ENCODE data around the gene OXT.
"Not testable (repeated sequence)": the region's sequence is repeated elsewhere in the genome, so short reads cannot be mapped to it uniquely, and the experiment has no call there.

OXT gene

DNA sequence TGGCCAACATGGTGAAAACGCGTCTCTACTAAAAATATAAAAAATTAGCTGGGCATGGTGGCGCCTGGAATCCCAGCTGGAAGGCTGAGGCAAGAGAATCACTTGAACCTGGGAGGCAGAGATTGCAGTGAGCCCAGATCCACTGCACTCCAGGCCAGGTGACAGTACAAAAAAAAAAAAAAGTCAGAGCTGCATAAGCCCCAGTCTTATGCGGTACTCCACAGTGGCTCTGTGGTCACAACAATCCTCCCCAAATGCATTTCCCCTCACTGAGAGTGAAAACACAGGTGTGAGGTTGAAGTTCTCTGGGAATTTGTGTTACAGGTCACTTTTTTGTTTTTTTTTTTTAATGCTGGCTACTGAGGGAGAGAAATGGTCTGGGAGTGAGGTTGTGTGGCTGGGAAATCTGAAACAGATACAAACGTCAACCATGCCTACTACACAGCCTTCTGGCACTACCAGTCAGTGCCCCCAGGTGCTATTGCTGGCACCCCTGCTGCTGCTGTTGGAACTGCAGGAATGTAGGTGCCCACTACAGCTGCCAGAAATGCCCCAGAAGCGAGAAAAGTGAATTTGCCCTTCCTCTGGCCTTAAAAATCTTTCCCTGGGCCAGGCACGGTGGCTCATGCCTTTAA lies 19.9 kb upstream of the OXT start:
- DNase-seq = no peak

DNA sequence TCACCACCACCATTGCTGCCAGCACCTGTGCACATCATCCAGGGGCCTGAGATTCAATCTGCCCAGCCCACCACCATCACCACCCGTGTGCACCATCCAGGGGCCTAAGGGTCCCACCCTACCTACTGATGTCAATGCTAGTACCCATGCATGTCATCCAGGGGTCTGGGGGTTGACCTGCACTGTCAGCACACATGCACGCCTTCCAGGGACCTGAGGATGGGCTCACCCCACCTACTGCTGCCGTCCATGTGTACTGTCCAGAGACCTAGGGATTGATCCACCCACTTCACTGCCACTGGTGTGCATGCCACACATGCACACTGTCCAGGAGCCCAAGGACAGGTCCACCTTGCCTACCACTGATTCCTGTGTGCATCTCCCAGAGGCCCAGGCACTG lies 11.9 kb upstream of the OXT start:
- no peak for DNase-seq

DNA sequence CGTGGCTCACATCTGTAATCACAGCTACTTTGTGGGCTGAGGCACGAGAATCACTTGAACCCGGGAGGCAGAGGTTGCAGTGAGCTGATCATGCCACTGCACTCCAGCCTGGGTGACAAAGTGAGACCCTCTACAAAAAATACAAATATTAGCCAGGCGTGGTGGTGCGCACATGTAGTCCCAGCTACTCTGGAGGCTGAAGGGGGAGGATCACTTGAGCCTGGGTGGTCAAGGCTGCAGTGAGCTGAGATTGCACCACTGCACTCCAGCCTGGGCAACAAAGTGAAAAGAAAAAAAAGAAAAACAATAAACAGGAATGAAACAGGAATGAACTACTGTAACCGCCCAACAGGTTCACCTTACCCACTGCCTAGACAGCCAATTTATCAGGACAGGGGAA lies 7.3 kb upstream of the OXT start:
- DNase-seq = not testable (repeated sequence)

DNA sequence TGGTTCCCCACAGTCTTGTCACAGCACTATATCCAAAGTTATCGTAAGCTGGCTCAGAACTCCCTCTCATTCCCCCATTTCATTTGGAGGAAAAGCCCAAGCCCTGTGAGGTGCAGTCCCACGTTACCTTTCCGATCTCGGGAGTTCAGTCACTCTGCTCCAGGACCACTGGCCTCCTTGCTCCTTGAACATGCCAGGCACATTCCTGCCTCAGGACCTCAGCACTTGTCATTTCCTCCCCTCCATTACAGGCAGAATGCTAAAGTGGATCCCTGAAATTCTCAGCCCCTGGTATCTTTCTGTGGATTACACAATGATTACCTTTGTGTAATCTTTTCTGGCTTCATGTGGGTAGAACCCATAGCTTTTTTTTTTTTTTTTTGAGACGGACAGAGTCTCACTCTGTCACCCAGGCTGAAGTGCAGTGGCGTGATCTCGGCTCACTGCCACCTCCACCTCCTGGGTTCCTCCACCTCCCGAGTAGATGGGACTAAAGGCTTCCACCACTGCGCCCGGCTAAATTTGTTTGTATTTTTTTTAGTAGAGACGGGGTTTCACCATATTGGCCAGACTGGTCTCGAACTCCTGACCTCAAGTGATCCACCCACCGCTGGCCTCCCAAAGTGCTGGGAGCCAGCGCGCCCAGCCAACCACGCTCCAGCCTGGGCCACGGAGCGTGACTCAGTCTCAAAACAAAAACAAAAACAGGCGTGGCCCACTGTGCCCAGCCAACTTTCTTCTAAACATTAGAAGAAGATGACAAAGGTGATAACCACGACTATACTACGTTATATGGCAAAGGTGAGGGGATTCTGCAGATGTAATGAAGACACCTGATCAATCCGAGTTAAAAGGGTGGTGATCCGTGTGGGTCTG lies 4.0 kb upstream of the OXT start:
- no peak for DNase-seq

DNA sequence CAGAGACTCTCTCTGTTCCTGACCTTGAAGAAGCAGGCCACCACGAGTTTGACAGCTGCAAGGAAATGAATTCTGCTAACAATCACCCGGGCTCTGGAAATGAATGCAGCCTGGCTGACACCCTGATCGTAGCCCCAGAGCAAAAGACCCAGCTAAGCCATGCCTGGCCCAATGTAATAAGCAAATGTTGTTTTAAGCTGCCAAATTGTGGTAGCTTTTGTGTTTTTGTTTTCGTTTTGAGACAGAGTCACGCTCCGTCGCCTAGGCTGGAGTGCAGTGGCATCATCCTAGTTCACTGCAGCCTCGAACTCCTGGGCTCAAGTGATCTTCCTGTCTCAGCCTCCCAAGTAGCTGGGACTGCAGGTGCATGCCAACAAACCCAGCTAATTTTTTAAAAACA lies 3.3 kb upstream of the OXT start:
- no peak for DNase-seq

DNA sequence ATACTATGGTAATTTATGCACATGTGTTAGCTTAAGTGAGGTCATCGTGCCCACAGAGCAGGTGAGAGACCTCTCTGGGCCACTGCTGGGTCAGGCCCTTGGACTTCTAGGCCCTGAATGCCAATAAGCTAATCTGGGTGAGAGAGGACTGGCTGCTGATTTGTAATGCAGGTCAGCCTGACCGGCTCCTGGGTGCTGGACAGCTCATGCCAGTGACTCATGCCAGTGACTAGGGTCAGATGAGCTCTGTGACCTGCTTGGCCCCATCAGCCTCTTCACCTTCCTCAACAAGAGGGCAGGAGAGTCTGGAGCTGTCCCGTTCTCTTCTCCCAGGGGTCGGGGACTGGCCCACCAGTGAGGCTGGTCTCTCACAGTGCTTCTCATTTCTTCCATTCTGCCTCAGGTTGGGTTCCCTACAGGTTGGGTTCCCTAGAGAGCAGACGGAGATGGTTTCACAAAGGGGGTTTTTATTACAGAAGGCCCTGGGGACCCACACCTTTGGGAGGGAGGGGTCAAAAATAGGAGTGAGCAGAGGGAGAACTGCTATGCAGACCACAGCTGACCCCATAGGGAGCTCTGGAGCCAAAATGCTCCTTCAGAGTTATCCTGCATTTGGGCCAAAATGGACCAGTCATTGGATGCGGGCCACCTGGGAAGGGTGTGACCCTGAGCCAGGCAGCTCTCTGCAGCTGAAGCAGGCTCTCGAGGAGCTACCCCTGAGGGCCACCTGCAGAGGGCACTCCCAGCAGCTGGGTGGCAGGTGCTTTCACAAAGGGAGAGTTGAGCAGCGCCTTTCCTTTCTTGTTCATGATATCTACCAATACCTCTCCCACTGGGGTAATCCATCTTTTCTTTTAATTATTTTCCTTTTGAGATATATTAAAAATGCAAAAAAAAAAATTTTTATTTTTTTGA lies 2.2 kb upstream of the OXT start:
- no peak for DNase-seq

DNA sequence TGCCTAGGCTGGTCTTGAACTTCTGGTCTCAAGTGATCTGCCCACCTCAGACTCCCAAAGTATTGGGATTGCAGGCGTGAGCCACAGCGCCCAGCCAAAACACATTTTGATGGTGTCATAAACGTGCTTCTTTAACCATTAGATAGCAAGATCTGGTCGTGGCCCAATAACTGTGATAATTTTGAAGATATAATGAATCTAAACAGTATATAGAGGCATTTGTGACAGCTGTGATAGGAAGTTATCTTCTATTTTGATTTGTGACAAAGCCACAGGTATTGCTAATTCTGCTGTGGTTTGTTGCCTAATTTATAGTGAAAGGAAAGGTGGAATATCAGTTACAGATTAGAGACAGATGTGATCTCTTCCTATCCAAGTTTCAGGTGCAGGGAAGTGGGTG lies 695 bp upstream of the OXT start:
- DNase-seq = no peak

DNA sequence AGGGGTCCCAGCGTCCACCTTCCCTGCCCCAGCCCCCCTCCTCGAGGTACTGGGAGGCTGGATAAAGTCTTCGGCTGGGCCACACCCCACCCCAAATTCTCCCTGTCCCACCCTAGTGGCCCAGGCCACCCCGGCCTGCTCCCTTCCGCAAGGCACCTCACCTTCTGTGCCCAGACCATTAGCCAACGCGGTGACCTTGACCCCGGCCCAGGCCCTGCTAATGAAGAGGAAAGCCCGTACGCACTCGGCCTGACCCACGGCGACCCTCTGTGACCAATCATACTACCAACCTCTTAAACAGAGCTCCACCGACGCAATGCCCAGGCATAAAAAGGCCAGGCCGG lies 182 bp upstream of the OXT start:
- no peak for DNase-seq

DNA sequence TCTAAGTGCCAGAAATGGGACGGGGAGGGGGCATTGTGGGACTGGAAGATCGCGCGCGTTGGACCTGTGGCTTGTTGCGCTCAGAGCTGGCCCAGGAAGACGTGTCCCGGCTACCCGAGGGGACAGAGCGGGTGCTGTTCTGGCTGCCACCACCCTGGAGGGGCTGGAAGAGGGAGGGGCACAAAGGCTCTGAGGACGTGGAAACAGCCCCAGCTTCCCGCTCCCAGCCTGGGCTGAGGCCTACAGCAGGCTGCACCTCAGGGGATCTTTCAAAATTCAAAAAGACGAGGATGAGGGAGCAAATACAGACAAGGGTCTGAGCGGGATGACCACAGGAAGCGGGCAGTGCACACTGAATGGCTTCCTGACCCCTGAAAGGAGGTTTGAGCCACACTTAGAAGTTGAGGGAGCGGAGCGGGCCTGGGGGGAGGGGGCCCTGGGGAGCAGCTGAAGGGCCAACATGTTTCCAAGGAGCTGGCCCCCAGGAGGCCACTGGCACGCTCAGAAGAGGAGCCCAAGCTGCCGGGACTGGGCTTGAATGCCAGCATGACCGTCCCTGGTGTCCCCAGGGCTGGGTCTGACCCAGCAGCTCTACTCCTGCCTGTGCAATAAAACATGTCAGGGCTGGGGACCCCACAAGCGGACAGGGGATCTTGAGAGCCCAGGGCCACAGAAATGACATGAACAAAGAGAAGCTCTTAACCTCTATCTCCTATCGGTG lies 1.3 kb downstream of the OXT start:
- DNase-seq = no peak

DNA sequence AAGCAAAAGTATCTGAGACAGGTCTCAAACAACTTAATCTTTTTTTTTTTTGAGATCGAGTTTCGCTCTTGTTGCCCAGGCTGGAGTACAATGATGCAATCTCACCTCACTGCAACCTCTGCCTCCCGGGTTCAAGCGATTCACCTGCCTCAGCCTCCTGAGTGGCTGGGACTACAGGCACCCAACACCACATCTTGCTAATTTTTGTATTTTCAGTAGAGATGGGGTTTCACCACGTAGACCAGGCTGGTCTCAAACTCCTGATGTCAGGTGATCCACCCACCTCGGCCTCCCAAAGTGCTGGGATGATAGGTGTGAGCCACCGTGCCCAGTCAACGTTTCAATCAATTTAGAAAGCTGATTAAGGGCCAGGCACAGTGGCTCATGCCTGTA lies 1.8 kb downstream of the OXT start:
- not testable (repeated sequence) for DNase-seq

DNA sequence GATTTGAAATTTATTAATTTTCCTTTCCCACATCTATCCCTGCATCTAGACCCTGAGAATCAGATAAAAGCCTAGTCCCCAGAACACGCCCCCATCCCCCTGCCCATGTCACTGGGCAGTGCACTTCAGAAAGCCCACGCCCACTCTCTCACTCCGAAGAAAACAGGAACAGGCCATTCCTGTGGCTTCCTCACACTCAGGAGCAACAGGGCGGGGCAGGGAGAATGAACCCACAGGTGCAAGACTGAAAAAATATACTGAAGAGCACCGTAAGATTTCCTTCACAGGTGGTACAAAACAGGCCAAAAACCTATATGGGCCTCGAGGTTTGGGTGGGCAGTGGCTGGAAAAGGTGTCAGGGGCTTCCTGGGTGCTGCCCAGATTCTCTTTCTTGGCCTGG lies 3.4 kb downstream of the OXT start:
- no peak for DNase-seq

DNA sequence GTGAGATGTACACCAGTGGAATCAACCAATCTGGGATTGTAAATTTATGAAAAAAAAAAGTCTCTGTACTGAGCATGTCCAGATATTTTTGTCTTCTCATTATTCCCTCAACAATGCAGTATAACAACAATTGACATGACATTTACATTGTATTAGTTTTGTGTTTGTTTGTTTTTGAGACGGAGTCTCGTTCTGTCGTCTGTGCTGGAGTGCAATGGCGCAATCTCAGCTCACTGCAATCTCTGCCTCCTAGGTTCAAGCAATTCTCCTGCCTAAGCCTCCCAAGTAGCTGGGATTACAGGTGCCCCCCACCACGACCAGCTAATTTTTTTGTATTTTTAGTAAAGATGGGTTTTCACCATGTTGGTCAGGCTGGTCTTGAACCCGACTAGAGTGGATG lies 3.9 kb downstream of the OXT start:
- not testable (repeated sequence) for DNase-seq

DNA sequence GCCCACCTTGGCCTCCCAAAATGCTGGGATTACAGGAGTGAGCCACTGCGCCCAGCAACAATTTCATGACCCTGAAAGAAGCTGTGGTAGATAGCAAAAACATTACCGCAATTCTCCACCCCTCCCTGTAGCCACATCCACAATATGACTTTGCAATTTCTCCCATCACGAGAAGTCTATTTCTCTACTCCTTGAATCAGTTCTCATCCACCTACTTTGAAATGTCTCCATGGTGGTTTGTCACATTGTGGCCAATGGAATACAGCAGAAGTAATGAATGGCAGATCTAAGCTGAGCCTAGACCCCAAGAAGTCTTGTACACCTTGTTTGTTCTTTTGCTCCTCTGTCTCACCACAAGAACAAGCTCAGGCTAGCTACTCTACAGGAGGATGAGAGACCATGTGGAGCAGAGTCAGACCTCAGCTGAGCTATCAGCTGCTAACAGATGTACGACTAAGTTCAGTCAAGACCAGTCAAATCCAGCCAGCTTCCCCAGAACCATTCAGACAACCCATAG lies 6.3 kb downstream of the OXT start:
- no peak for DNase-seq

DNA sequence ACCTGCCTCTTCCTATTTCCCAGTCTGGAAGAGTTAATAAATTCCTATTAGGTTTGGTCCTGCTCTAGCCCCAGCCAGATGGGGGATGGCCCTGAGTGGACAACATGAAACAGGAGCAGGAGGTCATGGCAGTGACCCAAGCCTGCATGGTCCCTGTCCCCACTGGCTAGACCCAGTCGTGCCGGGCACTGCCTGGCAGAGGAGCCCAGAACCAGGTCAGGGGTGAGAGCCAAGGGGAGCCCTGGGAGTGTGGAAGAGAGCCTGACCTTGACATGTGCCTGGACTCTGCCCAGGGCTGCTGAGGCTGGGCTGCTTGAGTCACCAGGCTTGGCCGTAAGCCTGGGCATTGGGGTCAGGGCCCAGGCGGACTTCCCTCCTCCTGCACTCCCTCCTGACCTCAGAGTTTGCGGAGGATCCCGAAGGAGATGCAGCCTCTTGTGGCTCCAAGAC lies 9.5 kb downstream of the OXT start:
- DNase-seq = no peak

DNA sequence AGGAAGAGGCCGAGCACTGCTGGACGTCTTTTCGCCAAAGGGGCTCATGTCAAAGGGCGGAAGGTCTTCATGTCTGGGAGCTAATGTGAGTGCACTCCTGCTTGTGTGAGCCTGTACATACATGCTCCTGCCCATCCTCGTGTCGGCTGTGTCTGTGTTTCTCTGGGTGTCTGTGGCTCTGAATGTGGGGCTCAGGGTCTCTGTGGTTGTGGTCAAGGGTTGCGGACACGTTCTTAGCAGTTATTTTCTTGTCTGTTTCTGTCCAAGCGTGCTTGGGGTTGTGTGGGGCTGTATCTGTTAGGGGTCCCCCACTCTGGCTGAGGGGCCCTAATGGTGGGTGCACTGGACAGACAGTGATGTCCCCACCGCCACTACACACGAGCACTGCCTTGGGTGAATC lies 10.2 kb downstream of the OXT start:
- no peak for DNase-seq

DNA sequence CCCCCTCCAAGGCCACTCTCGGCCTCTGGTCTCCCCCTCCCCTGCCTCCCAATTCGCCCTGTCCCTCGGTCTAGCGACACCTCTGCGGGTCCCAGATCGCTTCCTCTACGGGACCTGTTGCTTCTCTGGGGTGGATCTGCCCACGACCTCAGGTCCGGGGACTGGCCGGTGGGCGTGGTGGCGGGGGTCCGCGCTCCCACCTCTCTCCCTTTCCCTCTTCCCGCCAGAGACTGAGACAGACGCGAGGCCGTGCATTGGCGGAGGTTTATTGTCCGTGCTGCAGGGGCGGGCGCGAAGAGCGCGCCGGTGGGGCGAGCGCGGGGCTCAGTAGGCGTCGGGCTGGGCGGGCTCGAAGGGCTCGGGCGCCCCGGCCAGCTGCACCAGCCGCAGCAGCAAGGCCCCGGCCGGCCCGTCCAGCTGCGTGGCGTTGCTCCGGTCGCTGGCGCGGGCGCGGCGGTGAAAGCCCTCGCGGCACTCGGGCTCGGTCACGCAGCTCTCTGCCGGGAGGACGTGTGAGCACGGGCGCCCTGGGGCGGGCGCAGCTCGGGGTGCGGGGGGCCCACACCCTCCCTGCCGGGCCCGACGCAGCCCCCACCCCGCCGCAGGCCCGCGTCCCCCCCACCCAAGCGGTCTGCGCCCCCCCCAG lies 11.0 kb downstream of the OXT start:
- DNase-seq = no peak

DNA sequence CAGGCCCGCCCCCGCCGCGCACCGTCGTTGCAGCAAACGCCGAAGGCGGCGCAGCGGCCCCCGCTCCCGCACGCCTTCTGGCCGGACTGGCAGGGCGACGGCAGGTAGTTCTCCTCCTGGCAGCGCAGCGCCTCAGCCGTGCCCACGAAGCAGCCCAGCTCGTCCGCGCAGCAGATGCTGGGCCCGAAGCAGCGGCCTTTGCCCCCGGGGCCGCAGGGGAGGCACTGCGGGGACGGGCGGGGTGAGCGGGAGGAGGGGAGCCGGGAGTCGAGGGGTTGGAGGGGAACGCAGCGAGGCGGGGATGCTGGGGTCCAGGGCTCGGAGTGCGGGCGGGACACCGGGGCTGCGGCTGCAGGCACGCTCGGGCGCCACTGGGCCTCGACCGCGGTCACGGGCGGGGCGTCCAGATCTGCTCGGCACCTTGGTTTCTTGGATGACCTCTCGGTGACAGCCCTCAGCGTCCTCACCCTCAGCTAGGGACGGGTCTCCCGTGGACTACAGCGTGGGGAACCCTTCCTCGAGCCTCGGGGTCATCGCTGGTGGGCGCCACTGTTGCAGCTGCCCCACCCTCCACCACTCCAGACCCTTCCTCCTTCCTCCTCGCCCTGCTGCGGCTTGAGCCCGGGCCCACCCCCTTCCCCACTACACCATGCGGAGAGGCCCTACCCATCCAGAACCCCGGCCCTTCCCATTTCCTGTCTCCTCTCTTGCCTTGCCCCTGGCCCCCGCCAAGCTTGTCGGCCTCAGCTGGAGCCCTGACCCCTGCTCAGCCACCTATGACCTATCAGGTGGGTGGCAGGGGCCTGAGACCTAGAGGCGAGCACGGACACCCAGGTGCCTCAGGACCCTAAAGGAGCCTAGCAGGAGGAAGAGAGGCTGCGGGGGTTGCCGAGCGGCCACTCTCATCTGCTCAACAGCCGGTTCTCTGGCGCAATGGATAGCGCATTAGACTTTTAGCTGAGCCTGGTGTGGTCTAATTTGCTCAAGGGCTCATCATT lies 11.8 kb downstream of the OXT start:
- DNase-seq = no peak

DNA sequence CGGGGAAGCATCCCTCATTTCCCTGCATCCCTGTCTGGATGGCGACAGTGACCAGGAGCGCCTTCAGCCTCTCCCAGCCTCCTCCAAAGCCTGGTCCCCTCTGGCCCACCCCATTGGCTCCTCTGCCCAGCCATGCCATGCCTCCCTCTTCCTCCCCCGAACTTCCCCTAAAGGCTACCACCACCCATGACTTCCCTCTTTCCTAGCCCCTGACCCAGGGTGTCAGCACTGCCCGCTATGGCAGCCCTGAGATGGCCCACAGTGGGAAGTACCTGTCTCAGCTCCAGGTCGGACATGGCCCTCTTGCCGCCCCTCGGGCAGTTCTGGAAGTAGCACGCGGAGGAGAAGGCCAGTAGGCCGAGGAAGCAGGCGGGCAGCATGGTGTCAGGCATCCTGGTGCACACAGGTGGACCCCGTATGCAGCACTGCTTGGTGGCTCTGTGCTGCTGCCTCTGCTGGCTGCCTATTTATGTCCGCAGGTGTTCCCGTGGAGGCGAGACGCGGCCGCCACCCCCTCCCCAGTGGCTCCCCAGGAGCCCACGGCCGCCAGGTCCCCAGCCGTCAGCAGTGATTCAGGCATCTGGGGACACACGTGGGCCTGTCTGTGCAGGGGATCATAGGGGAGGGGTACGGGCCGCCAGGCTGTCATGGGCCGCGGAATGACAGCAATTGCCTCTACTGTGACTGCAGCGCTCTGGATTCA lies 13.0 kb downstream of the OXT start, which contains the start of gene AVP:
Gene AVP (minus strand): TSS at position 442 of the 703 bp plus-strand sequence. CDS start 50 bp downstream, at position 392.
- no peak for DNase-seq

DNA sequence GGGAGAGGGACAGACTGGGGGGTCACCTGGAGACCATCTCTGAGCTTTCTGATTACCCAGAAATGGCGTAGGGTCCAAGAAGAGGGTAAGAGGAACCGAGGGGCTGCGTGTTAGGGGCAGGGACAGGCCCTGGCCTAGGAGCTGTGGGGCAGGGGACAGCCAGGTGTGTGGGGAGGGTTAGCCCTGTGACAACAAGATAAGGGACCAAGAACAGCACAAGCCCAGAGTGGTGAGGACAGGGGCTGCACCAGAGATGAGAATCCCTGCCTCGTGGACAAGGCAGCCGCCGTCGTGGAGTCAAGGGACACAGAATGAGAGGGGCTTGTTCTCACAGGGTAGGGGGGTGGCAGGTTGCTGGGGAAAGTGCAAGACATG lies 13.6 kb downstream of the OXT start:
- no peak for DNase-seq

DNA sequence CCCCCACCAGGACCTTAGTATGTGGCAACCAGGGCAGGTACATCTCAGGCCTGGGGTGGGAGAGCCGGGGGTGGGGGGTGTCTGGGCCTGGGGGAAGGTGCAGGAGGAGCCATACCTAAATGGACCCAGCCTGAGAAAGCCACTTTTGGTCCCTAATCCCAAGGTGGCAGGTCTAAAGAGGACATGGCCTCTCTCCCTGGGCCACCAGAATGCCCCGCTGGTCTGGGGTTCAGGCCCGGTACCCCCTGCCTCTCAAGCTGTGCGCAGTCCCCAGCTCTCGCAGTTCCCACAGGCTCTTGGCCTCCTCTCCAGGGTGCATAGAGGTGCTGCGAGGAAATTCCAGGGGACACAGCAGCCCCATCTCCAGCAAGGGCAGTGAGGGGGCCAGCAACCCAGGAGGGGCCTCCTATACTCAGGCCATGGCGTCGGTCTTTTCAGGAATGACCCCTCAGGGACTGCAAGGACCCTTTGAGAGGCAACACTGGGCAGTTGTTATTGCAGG lies 14.2 kb downstream of the OXT start:
- no peak for DNase-seq
